Measurements from ENCODE around the gene CES2.

DNA sequence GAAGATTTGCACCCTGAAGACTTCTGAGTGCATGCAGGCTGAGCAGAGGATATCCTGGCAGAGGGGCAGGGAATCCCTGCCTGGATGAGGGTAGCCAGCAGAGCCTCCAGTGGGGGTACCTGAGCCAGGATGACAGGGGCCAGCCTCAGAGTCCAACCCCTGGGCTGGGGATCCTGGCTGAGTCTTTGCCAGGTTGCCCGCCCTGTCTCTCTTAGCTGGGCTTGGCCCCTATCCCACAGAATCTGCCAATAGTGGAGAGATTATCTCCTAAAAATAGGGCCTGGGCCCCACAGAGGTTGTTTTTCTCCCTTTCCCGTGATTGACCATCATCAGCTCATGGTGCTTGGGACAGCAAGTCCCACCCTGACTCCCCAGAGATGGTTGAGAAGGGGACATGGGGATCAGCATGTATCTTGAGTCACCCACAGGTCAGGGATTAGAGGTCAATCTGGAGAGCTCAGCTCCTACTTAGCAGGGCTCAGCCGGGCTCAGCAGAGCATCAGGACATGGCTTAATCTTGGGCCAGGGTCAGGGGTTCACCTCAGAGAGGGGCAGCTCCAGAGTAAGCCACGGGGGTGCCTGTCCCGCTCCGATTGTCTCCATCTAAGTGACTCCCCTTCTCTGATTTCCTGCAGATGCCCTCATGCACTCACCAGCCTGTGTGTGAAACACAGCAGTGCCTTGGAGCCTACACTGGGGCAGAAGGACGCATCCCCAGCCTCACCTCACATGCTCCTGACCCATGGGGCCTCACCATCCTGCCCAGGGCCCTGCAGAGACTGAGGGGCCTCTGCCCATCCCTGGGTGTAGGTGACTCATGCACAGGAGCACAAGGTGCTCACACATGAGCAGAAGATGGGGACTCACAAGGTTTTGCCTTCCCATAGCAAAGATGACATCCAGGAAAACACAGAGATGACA is 28.1 kb upstream of the CES2 start:
- no peak for TF ChIP-seq EP300 (IDR thresholded peaks at IDR 0.05)
- TF ChIP-seq POLR2A (IDR thresholded peaks at IDR 0.05) = no peak

All from ovary (tissue), 1 donor.